COR-L47 (cell line): ENCODE results near the gene IGF1R.

Experiments used
- DNase-seq: peaks from one replicate; lab custom pipeline; 2025; lab: John Stamatoyannopoulos, UW

The IGF1R gene

DNA sequence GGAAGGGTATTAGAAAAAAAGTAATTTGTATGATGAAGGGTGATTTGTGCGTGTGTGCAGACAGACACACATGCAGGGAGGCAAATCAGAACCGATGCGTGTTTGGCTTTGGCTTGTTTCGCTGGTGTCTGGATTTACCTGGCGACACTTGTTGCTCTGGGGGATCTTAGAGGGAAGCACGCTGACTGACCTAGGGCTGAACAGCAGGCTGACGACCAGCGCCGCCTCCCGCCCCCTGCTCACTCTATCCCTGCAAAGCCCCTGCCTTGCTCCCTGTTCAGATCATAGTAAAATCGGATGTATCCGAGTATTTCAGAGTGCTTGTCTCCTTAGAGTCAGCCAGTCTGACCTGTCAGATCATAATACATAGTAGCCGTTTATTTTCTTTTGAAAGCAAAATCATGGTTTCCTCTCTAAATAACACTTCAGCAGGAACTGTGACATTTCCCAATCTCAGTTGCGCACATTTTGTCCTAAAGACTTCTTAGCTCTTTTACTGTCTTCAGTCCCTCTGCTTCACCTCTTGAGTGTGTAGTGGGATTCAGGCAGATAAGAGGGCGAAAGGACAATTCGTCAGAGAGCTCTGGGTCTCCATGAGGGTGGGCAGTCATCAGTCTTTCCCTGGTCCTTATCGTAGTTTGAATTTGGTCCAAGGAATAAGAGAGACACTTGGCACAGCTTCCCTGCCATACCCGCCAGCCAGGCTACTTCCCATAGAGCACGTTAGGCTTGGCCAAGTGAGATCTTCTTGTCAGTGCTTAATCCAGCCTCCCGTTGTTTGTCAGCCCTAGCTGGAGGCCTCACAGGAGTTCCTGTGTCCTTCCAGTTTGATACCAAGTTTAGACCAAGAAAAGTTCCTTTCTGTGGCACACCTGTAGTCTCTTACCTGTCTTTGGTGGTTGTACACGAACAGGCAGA lies 261.9 kb downstream of the IGF1R start:
- DNase-seq = no peak

DNA sequence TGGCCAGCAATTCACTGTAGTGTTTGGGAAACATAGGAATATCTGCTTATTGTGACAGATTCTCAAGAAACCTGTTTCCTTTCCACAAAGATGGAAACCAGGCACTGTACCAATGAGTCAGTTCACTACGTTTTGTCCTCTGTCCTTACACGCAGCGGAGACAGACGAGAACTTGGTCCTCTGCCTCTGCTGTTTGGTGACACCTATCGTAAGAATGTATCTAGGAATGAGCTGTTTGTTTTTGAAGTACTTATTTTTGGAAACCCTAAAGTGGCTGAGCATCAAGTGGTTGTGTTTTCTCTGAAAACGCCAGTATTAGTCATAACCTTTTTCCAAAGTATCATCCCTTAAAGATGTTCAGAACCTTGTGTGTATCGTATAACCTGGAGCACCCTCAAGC lies 266.3 kb downstream of the IGF1R start:
- DNase-seq = no peak

GRCh38 chr15:98916826-98917225 lies 268.5 kb downstream of the IGF1R start:
- no peak for DNase-seq

GRCh38 chr15:98917417-98917816 lies 269.1 kb downstream of the IGF1R start:
- DNase-seq = no peak

DNA sequence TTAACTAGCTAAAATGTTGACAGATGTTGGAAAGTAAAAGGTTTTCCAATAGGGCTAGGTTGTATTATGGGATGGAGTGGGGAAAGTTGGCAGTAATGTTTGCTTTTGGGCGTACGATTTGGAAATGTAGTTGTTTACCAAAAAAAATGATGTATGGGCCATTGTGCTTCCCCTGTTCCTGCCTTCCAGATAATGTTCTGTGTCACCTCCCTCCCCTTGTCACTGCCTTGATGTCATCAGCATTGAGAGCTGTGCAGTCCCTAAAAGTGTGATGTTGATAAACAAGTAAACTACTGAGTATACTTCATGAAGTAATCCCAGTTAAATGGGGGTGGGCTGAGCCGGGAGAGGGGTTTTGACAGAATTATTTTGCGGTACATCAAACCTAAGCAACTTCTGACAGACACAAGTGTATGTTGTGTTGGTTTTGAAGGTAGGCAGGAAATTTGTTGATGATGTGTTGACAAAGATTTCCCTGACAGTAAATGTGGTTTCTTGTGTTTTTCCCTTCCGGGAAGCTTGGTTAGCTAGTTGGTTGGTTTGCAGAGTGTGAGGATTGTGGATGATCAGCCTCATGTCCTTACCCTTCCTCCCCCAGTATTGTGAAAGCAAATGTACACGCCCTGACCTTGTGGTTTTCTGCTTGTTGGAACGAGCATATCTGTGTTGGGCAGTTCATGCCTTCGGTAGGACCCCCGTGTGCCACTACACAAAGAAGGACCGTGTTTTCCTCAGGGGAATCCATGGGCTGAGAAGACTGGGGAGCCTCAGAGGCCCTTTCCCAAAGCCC lies 271.9 kb downstream of the IGF1R start:
- no peak for DNase-seq

- no peak for DNase-seq
Measured at GRCh38 chr15:98923171-98923570, 274.8 kb downstream of the IGF1R start.

DNA sequence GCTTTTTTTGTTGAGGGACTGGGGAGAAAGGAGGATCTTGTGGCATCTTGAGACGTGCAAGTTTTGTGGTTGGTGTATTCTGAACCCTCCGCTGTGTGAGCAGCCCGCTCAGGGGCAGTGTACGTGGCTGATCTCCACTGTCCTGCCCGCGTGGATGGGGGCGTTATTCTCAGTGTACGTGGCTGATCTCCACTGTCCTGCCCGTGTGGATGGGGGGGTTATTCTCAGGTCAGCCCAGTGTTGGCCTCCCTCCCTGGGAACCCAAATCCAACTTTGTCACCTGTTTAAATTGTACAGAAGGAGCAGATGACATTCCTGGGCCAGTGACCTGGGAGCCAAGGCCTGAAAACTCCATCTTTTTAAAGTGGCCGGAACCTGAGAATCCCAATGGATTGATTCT lies 275.2 kb downstream of the IGF1R start:
- no peak for DNase-seq

- DNase-seq = no peak
Measured at GRCh38 chr15:98924401-98925049, 276.2 kb downstream of the IGF1R start.

- DNase-seq = no peak
Measured at GRCh38 chr15:98926236-98926635, 277.9 kb downstream of the IGF1R start.

DNA sequence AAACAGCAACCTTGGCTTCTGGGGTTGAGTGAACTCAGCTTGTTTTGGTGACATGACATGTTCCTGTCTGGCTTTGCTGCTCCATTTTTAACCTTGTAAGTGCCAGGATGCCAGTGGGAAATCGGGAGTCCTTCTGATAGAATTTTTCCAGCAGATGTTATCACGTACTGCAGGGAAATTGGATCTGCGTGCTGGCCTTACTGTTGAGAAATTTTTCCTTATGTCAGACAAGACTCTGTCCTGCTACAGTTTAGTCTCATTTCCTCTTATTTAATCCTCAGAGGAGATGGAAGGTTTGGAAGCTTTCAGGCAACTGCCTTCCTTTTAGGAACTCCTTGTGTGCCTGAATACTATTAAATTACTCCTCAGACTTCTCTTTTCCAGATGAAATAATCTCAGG lies 278.7 kb downstream of the IGF1R start:
- no peak for DNase-seq

DNA sequence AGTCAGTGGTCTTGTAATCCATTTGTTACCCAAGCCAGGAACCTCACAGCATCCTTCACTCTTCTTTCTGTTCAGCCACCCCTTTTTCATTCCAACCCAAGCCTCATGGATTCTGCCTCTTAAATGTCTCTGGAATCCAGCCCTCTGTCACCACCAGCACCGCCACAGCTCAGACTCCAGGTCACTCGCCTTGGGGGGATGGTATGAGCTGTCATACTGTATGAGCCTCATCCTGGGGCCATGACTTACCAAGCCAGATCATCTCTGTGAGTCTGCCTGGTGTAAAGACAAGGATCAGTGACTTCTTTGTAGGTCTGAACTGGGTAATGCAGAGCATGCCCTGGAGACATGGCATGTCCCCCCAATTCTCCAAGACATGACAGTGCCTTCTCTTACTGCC lies 279.7 kb downstream of the IGF1R start:
- no peak for DNase-seq

DNA sequence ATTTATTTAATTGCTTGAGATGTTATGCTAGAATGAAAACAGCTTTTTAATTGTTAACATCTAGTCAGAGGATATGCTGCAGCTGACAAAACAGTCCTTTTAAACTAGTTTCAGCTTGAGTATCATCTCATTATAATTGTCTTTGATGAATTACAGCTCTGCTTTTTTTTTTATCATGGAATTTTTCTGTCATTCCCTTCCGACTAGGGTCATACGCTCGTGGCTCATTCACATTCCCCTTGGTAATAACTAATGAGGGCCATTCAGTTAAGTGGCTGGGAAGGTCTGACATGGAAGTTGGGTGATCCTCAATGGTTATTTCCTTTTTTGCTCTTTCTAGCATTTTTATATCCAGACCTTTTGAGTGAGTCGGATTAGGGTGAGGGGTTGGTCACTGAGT lies 282.2 kb downstream of the IGF1R start:
- DNase-seq = no peak

- no peak for DNase-seq
Measured at GRCh38 chr15:98931004-98931403, 282.7 kb downstream of the IGF1R start.

DNA sequence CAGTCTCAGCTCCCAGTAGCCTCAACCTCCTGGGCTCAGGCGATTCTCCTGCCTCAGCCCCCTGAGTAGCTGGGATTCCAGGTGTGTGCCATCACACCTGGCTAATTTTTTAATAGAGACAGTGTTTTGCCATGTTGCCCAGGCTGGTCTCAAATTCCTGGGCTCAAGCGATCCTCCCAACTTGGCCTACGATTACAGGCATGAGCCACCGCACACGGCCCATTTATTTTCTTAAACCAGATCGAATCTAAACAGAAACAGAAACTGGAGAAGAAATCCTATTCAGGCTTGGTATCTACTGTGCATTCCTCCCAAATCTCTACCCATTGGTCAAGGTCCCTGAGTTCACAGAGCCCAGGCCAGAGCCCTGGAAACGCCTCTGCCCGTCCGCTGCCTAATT lies 285.1 kb downstream of the IGF1R start:
- no peak for DNase-seq

- DNase-seq = no peak
Measured at GRCh38 chr15:98935736-98936135, 287.4 kb downstream of the IGF1R start.

- DNase-seq = no peak
Measured at GRCh38 chr15:98937413-98938104, 289.2 kb downstream of the IGF1R start.

- DNase-seq = no peak
Measured at GRCh38 chr15:98938105-98938417, 289.7 kb downstream of the IGF1R start.

DNA sequence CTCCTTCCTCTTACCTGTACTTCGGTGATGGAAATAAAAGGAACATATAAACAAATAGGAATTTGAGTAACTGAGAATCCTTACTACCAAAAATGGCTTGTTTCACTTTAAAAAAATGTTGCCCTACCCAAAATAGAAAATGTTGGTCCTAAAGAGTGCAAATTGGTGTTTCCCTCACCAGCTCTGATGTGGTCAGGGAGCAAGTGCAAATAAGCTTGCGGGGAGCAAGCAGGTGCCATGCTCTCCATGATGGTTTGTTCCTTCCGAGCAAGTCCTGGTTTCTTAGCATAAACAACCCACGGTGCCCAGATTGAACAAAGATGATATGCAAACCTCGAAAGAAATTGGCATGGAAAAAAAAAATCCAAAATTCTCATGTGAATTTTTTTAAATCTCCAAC lies 290.5 kb downstream of the IGF1R start:
- DNase-seq = no peak

DNA sequence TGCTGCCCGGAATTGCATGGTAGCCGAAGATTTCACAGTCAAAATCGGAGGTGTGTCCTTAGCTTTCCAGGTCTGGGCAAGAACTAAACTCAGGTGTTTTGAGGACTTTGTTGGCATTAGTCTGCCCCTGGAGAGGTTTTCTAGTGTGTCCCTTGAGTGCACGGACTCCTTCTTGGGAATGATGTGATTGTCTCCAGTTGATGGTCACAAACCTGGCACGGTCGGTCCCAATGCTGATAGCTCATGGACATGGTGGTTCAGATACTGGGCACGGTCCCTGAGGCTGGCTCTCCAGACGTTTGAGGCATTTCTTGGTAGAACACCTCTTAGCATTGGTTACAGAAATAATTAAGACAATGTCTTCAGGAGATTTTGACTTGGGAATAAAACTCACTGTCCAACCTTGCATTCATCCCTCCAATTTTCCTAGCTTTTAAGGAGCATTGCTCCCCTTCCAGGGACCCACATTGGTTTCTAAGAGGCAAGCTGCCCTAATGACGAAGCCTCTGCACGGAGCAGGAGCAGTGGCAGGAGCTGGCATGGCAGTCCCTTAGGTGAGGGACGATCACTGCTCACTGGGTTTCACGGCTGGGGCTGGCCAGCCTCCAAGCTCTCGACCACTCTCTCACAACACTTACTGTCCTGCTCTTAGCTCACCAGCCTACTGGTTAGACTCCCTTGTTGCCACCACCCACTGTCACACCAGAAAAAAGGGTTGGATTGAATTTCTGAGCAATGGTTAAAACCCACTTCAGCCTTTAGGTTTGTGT lies 291.2 kb downstream of the IGF1R start:
- no peak for DNase-seq

DNA sequence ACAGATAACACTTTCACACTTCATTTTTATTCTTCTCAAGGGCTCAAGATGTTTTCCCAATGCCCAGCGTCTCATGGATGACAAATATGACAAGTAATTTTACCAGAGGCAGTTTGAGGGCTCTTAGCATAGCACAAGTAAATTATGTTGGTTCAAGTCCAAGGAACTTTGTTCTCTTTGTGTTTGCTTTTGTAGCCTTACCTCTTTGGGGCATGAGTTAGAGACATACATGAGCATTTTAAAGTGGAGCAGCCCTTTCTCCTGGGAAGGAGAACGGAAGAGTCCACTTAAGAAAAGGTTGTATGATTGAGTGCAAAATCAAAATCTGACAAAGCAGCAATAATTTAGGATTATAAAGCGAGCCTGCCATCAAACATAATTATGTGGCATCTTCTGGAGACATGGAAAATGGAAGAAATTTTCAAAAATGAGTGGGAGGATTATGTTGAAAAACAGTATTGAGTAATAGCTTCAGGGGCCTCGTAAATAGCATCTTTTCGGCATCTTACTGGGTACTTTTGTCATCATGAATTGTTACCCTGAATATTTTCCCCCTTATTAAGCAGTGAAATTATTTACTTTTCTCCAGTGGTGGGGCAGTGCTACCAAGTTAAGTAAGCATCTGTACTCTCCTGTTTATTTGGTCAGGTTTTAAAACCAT lies 293.4 kb downstream of the IGF1R start:
- DNase-seq = no peak

DNA sequence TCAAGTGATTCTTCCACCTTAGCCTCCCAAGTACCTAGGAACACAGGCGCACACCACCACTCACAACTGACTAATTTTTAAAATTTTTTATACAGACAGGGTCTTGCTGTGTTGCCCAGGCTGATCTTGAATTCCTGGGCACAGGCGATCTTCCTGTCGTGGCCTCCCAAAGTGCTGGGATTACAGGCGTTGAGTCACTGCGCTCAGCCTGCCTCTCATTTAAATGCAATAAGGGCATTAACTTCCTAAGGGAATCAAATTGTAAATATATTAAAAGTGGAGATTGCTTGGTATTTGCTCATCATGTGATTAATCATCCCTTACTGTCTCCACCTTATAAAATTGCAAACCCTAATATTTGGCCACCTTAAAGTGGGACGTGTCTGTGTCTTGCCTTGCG lies 294.1 kb downstream of the IGF1R start:
- no peak for DNase-seq
